Omental fat pad (tissue), 4 donors: ENCODE data around the gene RASSF4. TPM values are rescaled to one million over a fixed set of nuclear protein-coding genes. Genes with fewer than 3 reads are reported as not detected.
A peak's percentile ranks its signal among the peaks of the same experiment; 100 is the strongest.

ENCODE experiments used
- ATAC-seq: fragments of 150-250 bp; one replicate; pipeline ENCODE4 v1.9.1; 2016; ENCODE audit warnings: mild to moderate bottlenecking, moderate library complexity; ENCODE audit not compliant: low FRiP score
- DNase-seq: peaks from one replicate; pipeline ENCODE4 v3.0.0-alpha.2; 2019; ENCODE audit warnings: low spot score
- total RNA-seq, 4 donors: library from RNA; depleted of rRNA; stranded (reverse); fragments of >200 nt; gene quantifications; one replicate each; pipeline ENCODE4 v1.1.0, GENCODE V29; 2016
- TF ChIP-seq, protein P1 (sequence below), 3 donors: fragments of 450-650 bp; IDR thresholded peaks; one replicate each; pipeline ENCODE4 v1.5.1; 2016 to 2017; ENCODE audit warnings: antibody characterized with exemption in 3 of 3, mild to moderate bottlenecking in 3 of 3, moderate library complexity in 2 of 3

Gene RASSF4
- total RNA-seq, 4 donors from 2014 or later = 75.1 to 229 (median 142) TPM

DNA sequence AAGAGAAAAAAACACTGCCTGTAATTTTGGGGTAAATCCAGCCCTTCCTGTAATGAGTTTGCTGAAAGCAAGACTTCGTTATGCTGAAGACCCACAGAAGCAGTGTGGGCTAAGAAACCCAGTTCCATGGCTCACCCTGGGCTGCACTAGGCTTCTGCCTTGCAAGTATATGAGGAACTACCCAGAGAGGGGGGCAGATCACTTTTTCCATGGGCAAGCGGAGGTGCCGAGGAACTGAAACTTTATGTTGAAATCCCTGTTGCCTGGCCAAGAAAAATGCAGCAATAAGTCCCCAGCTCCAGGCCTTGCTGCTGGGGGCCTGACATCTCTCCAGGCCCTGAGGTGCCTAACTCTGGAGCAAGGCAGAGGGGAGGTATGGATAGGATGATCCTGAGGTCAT lies 8.5 kb downstream of the RASSF4 start:
- DNase-seq (no peak), ATAC-seq (peak; percentile 25)
- TF ChIP-seq, protein P1, sequence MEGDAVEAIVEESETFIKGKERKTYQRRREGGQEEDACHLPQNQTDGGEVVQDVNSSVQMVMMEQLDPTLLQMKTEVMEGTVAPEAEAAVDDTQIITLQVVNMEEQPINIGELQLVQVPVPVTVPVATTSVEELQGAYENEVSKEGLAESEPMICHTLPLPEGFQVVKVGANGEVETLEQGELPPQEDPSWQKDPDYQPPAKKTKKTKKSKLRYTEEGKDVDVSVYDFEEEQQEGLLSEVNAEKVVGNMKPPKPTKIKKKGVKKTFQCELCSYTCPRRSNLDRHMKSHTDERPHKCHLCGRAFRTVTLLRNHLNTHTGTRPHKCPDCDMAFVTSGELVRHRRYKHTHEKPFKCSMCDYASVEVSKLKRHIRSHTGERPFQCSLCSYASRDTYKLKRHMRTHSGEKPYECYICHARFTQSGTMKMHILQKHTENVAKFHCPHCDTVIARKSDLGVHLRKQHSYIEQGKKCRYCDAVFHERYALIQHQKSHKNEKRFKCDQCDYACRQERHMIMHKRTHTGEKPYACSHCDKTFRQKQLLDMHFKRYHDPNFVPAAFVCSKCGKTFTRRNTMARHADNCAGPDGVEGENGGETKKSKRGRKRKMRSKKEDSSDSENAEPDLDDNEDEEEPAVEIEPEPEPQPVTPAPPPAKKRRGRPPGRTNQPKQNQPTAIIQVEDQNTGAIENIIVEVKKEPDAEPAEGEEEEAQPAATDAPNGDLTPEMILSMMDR (IDR thresholded peaks at IDR 0.05) = no peak

GRCh38 chr10:44968500-44969400 lies 9.1 kb downstream of the RASSF4 start:
- TF ChIP-seq, protein P1 (IDR thresholded peaks at IDR 0.05) = no peak
- no peak for ATAC-seq
- no peak for DNase-seq

DNA sequence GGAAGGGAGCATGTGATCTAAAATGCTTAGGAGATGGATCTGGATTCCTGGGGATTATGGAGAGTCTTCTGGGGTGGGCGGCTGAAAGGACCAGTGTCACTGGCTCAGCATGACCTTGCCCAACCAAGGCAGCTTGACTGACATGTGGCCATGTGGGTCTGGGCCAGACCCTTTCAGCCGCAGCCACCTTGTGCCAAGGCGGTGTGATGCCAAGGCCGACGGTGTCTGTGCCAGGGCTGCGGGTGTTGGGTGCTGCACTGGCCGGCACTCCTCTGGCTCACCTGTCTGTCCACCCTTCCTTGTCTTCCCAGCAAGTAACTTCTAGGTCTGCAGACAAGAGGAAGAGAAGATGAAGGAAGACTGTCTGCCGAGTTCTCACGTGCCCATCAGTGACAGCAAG lies 10.3 kb downstream of the RASSF4 start:
- no peak for DNase-seq
- no peak for ATAC-seq
- TF ChIP-seq, protein P1 (IDR thresholded peaks at IDR 0.05) = no peak

DNA sequence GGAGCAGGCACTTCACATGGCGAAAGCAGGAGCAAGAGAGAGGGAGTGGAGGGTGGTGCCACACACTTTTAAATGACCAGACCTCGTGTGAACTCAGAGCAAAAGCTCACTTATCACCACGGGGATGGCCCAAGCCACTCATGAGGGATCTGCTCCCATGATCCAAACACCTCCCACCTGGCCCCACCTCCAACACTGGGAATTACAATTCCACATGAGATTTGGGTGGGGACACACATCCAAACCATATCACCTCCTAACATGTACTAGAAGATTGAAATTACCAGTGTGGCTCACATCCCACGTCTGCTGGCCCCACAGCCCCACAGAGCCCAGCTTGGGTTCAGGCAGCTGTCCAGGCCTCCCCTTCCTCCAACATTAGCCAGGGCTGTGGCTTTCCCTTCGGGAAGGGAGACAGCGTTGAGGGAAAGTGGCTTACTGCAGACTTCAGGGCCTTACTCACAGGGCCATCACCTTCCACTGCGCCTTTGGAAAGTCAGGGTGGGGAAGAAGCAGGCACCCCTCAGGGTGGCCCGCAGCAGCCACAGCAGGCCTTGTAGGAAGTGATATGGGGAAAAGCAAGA lies 11.3 kb downstream of the RASSF4 start:
- TF ChIP-seq, protein P1 (IDR thresholded peaks at IDR 0.05) = no peak
- DNase-seq = no peak
- ATAC-seq = no peak

- TF ChIP-seq, protein P1 (IDR thresholded peaks at IDR 0.05) = no peak
- DNase-seq = no peak
Observed at GRCh38 chr10:44971434-44971833, 11.8 kb downstream of the RASSF4 start.

DNA sequence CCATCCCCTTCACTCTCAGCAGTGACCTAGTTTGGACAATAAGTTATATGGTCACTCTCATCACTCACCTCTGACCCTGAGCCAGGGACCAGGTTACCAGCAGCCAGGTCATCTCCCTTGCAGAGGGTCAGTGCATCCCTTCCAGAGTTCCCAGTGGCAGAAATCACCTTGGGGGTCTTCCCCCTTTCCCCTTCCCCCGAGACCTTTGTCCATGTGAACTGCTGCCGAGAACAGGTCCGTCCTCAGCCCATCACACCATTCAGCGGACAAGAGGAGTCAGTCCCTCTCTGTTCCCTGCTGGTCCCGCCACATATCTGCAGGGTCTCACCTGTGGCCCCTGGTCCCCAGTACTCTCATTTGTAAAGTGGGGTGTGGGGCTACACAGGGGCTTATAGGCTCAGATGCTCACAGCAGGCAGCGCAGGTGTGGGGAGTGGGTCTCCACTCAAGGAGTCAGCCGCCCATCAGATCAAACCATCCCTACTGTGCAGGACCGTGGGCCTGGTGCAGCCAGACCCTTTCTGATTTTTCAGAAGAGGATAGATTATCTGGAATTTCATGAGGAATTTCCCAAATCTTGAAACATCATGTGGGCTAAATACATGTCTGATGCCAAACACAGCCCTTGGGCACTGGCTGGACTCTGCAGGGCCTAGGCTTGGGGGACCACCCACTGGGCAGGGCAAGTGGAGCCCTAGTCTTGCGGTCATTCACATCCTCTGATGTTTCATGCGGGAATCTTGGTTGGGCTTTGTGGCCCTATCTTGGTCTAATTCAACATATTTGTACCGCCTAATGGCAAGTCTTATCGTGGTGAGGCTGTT lies 12.5 kb downstream of the RASSF4 start:
- ATAC-seq = no peak
- no peak for DNase-seq
- TF ChIP-seq, protein P1 (IDR thresholded peaks at IDR 0.05) = no peak

More at GRCh38 chr10:44971434-44971833, 11.8 kb downstream of the RASSF4 start:
- ATAC-seq = no peak
